Activated CD4-positive, CD25-positive, alpha-beta regulatory T cell (primary cell): ENCODE data around the gene CACNG3.
"Not testable (repeated sequence)": the region's sequence is repeated elsewhere in the genome, so short reads cannot be mapped to it uniquely, and the experiment has no call there.

Experiments
- DNase-seq, 4 experiments: peaks; one replicate each; lab custom pipeline; 2025; lab: John Stamatoyannopoulos, UW

Gene CACNG3

DNA sequence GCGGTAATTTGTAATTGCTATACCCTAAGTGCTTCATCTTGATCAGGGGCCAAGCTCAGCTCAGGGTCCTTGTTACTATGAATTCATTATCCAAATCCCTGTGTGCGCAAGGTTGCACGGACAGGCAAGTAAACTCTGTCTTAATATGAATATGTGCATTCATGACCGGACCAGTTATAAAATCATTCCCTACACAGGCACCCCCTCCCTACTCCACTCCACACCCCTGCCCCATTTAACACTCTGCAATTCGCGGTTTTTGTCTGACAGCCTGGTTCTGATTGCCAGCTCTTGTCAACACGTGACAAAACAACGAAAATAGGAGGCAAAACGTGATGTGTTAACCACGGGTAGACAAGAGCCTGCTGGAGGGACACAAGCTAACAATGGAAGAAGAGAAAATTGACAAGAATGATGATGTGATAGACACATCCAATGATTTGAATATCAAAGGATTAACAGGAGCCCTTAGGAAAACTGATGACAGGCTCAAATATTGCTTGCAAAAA lies 76.5 kb downstream of the CACNG3 start:
- no peak for DNase-seq

DNA sequence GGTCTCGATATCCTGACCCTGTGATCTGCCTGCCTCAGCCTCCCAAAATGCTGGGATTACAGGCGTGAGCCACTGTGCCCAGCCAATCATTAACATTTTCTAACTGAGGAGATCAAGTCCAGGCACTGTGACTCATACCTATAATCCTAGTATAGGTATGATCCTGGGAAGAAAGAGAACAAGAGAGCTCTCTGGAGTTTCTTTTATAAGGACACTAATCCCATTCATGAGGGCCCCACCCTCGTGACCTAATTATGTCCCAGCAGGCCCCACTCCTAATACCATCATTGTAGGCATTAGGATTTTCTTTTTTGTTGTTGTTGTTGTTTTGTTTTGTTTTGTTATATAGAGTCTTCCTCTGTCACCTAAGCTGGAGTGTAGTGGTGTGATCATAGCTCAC lies 80.4 kb downstream of the CACNG3 start:
- no peak for DNase-seq

- no peak for DNase-seq
Measured at GRCh38 chr16:24337013-24337412, 80.9 kb downstream of the CACNG3 start.

GRCh38 chr16:24343829-24344228 lies 87.7 kb downstream of the CACNG3 start:
- not testable (repeated sequence) for DNase-seq

- DNase-seq = no peak
Measured at GRCh38 chr16:24344784-24345183, 88.6 kb downstream of the CACNG3 start.

DNA sequence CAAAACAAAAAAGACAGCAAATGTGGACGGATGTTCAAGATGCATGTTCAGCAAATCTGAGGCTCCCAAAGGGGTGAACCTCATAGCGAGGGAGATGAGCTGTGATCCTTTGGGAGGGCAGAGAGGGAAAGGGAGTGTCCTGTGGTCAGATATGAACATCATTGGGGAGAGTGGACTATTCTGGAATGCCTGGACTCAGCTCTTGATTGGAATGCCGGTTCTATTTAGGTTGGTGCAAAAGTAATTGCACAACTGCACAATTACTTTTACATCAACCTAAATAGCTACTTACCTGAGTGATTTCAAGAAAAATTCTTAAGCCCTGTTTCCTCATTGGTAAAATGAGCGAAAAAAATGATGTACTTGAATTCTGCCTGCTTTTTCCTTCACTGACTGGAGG lies 89.6 kb downstream of the CACNG3 start:
- DNase-seq = no peak

GRCh38 chr16:24346734-24347133 lies 90.6 kb downstream of the CACNG3 start:
- no peak for DNase-seq

DNA sequence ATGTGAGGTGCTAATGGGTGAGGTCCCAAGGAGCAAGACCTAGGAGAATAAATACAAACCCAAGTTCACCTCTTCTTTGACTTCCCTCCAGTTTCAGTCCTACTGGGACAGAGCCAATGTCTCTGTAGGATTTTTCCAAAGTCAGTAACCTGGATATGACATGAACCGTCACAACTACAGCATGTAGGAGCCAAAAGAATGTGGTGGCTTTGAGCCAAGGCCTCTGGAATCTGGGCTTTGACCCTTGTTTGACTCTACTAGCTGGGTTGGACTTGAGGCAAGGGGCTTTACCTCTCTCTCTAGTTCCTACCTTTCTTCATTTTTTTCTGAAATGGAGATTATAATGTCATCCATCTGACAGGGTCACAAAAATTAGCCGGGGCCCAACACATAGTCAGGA lies 91.4 kb downstream of the CACNG3 start:
- DNase-seq = no peak

DNA sequence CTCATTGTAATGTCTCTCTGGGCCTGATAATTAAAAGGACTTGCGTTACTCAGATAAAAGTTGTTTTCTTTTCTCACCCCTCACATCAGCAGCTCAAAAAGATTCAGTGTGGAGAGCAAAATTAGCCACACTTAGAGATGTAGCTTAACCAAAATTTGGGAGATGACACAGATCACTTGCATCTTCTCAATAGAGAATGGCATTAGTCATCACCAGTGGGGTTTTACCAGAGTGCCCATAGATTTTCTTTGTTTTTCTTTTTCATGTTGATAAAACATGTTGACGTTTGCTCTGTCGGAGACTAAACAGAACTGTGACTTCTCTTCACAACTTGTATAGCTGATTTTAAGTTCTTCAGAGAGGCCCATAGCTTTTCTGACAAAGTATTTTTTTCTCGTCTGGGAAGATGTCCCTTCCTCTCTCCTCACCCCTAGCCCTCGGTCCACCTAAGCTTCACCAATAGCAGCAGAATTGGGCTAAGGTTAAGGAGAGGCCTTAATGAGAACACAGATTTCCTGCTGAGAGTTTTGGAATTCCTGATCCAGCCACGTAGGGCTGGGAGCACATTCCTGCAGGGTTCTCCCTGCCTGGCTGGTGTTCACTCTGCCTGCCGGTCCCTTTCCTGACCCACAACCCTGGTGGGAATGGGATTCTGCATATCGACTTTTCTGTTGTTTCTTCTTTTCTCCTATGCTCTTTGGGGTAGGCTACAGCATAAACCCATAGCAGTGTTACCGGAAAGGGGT lies 92.6 kb downstream of the CACNG3 start:
- DNase-seq = no peak

- no peak for DNase-seq
Measured at GRCh38 chr16:24349320-24349719, 93.2 kb downstream of the CACNG3 start.

- DNase-seq = no peak
Measured at GRCh38 chr16:24352746-24353145, 96.6 kb downstream of the CACNG3 start.

- DNase-seq = no peak
Measured at GRCh38 chr16:24353622-24354021, 97.5 kb downstream of the CACNG3 start.

DNA sequence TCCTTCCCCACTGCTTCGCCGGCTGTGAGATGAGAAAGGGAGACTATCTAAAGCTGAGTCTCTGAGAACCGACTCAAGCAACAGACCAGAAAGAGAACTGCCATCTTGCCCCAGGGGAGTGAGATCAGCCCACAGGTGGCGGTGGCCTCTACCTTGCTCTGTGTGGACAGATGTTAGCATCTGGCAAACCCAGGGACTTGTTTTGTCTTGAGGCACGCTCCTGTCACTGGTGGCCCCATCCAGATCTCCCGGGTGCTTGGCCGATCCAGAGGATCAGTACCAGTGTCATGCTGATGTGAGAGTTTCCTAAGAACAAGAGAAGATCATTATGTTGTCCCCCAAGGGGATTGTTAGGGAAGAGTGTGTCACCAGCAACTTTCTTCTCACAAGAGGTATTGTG lies 101.4 kb downstream of the CACNG3 start:
- no peak for DNase-seq

- no peak for DNase-seq
Measured at GRCh38 chr16:24358117-24358516, 102.0 kb downstream of the CACNG3 start.

GRCh38 chr16:24359490-24359889 lies 103.4 kb downstream of the CACNG3 start:
- DNase-seq = no peak

GRCh38 chr16:24360936-24361335 lies 104.8 kb downstream of the CACNG3 start:
- DNase-seq = no peak

GRCh38 chr16:24364596-24364995 lies 108.5 kb downstream of the CACNG3 start:
- DNase-seq = no peak

DNA sequence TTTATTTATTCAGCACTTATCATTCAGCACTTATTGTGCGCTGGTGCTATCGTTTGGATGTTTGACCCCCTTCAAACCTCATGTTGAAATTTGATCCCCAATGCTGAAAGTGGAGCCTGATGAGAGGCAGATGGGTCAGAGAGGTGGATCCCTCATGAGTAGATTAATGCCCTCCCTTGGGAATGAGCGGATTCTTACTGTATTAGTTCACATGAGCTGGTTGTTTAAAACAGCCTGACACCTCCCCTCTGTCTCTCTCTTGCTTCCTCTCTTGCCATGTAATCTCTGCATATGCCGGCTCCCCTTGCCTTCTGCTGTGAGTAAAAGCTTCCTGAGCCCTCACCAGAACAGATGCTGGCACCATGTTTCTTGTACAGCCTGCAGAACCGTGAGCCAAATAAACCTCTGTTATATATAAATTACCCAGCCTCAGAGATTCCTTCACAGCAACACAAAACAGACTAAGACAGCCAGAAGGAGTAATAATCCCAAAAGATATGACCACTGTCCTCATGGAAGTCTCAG lies 111.1 kb downstream of the CACNG3 start:
- DNase-seq = no peak

- no peak for DNase-seq
Measured at GRCh38 chr16:24372824-24373223, 116.7 kb downstream of the CACNG3 start.

DNA sequence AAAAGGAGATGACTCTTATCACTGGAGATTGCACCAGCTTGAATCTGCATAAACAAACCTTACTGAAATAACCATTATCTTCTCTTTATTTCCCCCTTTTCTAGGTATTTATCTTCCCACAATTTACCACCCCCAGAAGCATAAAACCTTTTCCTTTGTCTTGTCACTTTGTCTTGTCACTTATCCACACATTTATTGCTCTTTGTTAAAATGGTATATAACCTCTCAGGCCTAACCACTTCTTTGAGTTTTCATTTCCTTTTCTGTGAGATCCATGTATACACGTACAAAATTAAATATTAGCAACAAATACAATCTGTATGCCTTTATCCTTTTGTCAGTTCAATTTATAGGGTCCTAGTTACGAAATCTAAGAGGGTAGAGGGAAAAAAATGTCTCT lies 122.9 kb downstream of the CACNG3 start:
- no peak for DNase-seq

DNA sequence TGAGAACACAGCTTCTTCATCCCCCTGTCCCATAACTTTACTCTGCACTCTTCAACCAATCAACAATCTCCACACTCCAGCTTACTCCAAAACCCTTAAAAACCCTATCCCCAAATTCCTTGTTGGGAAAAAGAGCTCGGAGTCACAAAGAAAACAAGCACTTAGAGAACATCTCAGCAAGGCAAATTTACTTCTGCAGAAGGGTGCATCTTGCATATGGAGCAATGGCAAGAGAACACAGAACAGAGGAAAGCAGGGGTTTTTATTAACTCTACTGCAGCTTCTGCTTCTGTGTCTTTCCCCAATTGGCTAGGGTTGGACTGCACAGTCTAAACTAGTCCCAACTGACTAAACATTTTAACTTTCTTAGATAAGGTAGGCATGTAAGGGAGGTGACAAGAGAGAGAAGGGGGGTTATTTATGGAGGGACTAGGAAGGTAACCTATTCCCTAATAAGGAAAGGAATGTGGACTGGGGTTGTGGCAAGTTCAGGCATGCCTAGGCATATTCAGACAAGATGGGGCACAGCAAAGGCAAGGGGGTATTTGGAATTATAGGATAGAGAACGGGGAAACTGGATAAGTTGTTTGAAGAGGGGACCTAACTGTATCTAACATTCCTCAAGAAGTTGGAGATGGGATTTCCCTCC lies 125.5 kb downstream of the CACNG3 start:
- no peak for DNase-seq

DNA sequence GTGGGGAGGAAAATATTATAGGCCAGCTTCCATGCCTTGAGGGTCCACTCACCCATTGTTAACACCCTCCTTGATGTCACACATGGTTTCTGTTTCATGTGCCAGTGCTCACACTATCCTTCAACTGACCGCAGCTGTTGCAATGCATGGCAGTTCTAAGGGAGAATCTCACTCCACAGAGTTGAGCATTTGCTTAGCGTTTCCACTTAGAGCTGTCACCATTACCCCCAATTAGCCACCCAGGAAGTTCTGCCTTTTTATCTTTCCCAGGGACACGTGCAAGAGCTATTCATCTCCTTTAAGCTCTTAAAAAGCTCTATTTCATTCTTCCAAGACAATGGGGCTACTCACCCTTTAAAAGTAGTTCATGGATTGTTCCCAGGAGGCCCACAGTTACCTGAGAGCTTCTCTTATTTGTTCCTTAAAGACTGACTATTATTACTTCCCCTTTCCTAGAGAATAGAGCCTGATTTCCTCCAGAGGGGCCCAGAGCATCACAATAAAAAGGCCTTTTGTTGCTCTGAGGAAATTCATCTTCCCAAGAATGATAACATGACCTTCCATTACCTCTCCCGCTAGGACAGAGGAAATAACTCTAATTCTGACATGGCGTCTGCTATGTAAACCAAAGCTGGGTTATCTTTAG lies 126.8 kb downstream of the CACNG3 start:
- DNase-seq = no peak

DNA sequence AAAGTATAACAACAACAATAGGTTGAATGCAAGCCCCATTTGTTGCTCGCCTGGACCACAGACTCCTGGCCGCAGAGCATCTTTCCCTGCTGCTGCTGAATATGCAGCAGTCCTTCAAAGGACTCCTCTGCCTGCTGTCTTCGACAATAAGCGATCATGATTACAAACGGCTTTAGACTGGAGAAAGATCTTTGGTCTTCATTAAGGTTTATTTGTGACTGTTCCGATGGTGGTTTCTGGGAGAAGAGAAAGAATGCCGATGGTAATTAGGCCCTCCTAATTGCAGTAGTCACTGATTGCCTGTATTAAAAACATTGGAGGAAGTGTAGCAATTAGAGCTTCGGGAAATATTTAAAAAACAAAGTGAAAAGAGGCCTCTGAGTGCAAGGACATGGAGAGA lies 138.2 kb downstream of the CACNG3 start:
- no peak for DNase-seq
